GM06990 (cell line): ENCODE results near the gene GPC6.

ENCODE experiments used
- DNase-seq: peaks from one replicate; pipeline ENCODE4 v3.0.0-alpha.2; 2011; ENCODE audit not compliant: insufficient read length; ENCODE audit errors: extremely low read depth
- H3K27me3 ChIP-seq: replicated peaks from 2 replicates; pipeline ENCODE4 v1.6.0; 2011; ENCODE audit warnings: low read length; ENCODE audit not compliant: control insufficient read depth, insufficient read depth
- H3K36me3 ChIP-seq: 2 replicates; pipeline ENCODE4 v1.5.1; 2011; ENCODE audit warnings: low read length; ENCODE audit not compliant: control insufficient read depth, insufficient read depth
- H3K4me3 ChIP-seq: replicated peaks from 2 replicates; pipeline ENCODE4 v1.5.1; 2011; ENCODE audit warnings: low read depth, mild to moderate bottlenecking, control low read depth, low read length
- TF ChIP-seq, protein P1 (sequence below): IDR thresholded peaks from 2 replicates; pipeline ENCODE4 v1.5.1; 2011; ENCODE audit warnings: low read length, control low read depth, mild to moderate bottlenecking, inconsistent platforms; ENCODE audit not compliant: insufficient read depth, poor library complexity, severe bottlenecking

GPC6 gene

DNA sequence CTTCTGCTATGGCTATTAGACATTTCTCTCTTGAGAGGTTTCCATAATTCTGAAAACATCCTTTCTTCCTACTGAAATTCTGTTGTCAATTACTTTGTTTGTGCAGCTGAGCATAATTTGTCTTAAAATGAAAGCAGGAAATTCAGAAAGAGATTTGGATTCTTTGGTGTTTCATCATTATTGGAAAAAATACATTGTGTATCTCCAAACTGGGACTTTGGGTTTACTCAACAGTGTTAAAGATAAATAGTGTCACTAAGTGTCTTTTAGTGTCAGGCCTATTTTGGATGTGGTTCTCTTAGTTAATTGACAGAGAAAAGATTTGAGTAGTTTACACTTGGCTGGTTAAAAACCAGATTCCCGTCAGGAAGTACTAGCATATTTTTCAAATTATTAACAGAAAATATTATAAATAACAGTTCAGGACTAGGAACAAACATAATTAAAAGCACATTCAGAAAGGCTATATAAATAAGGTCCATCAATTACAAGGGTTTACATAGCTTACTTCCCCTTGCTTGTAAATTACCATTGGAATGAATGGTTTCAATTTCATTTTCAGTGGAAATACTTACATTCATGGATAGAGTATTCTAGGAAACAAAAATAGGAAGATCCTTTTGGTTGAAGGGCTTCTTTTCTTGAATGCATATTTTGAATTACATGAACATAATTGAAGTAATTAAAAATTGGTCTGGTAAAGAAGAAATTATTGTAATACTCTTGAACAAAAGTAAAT, 483.1 kb downstream of the GPC6 start:
- Histone ChIP-seq H3K36me3 (no peaks in the 10 kb centered on the region), H3K27me3 (no peaks in the 10 kb centered on the region), H3K4me3 (no peak overlapping the region)
- TF ChIP-seq, protein P1, sequence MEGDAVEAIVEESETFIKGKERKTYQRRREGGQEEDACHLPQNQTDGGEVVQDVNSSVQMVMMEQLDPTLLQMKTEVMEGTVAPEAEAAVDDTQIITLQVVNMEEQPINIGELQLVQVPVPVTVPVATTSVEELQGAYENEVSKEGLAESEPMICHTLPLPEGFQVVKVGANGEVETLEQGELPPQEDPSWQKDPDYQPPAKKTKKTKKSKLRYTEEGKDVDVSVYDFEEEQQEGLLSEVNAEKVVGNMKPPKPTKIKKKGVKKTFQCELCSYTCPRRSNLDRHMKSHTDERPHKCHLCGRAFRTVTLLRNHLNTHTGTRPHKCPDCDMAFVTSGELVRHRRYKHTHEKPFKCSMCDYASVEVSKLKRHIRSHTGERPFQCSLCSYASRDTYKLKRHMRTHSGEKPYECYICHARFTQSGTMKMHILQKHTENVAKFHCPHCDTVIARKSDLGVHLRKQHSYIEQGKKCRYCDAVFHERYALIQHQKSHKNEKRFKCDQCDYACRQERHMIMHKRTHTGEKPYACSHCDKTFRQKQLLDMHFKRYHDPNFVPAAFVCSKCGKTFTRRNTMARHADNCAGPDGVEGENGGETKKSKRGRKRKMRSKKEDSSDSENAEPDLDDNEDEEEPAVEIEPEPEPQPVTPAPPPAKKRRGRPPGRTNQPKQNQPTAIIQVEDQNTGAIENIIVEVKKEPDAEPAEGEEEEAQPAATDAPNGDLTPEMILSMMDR = no peak
- DNase-seq = no peak

DNA sequence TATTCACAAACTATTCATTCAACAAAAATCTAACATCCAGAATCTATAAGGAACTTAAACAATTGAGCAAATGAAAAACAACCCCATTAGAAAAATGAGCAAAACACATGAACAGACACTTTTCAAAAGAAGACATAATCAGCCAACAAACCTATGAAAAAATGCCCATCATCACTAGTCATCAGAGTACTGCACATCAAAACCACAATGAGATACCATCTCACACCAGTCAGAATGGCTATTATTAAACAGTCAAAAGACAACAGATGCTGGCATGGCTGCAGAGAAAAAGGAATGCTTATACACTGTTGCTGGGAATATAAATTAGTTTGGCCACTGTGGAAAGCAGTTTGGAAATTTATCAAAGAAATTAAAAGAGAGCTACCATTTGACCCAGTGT, 487.6 kb downstream of the GPC6 start:
- no peak for DNase-seq
- TF ChIP-seq, protein P1 = no peak
- no peaks in the 10 kb centered on the region for H3K27me3 ChIP-seq
- no peaks in the 10 kb centered on the region for H3K36me3 ChIP-seq
- no peak overlapping the region for H3K4me3 ChIP-seq

GRCh38 chr13:93715866-93716265, 489.3 kb downstream of the GPC6 start:
- no peak overlapping the region for H3K4me3 ChIP-seq
- TF ChIP-seq, protein P1 = no peak
- DNase-seq = no peak
- no peaks in the 10 kb centered on the region for H3K36me3 ChIP-seq
- H3K27me3 ChIP-seq = no peaks in the 10 kb centered on the region

- H3K27me3 ChIP-seq = no peaks in the 10 kb centered on the region
- TF ChIP-seq, protein P1 = no peak
- no peak overlapping the region for H3K4me3 ChIP-seq
- DNase-seq = no peak
- no peaks in the 10 kb centered on the region for H3K36me3 ChIP-seq
These were observed 490.0 kb downstream of the GPC6 start for GRCh38 chr13:93716623-93717022.

GRCh38 chr13:93721483-93721882, 494.9 kb downstream of the GPC6 start:
- Histone ChIP-seq H3K36me3 (no peaks in the 10 kb centered on the region), H3K27me3 (no peaks in the 10 kb centered on the region), H3K4me3 (no peak overlapping the region)
- DNase-seq = no peak
- TF ChIP-seq, protein P1 = no peak

GRCh38 chr13:93723316-93723715, 496.7 kb downstream of the GPC6 start:
- no peaks in the 10 kb centered on the region for H3K36me3 ChIP-seq
- TF ChIP-seq, protein P1 = no peak
- DNase-seq = no peak
- H3K27me3 ChIP-seq = no peaks in the 10 kb centered on the region
- no peak overlapping the region for H3K4me3 ChIP-seq
